GM20431 (cell line): ENCODE results near the gene ALG8.
"Not testable (repeated sequence)": the region's sequence is repeated elsewhere in the genome, so short reads cannot be mapped to it uniquely, and the experiment has no call there.

Experiments used
- in situ Hi-C: fragments of 300-500 bp; cut with MseI, MboI; formaldehyde crosslinking; loops from one replicate; pipeline ENCODE4 v1.15.0; 2020; ENCODE audit warnings: low sequenced_read_pairs; ENCODE audit not compliant: unreplicated experiment

ALG8 gene

GRCh38 chr11:78109081-78110015 is 30.1 kb downstream of the ALG8 start:
- in situ Hi-C loops = no loop called here

- in situ Hi-C loops = no loop called here
Observed at GRCh38 chr11:78100676-78101472, 38.6 kb downstream of the ALG8 start.

- in situ Hi-C loops = no loop called here
Observed at GRCh38 chr11:78100261-78100660, 39.2 kb downstream of the ALG8 start.

- in situ Hi-C loops = no loop called here
Observed at GRCh38 chr11:78099666-78100065, 39.8 kb downstream of the ALG8 start.

GRCh38 chr11:78097666-78098385 is 41.6 kb downstream of the ALG8 start:
- in situ Hi-C loops = no loop called here

- in situ Hi-C loops = no loop called here
Observed at GRCh38 chr11:78094250-78094649, 45.2 kb downstream of the ALG8 start.

GRCh38 chr11:78086521-78087074 is 52.8 kb downstream of the ALG8 start:
- in situ Hi-C loops = not testable (repeated sequence)

GRCh38 chr11:78085972-78086371 is 53.5 kb downstream of the ALG8 start:
- in situ Hi-C loops = no loop called here

GRCh38 chr11:78084506-78084905 is 54.9 kb downstream of the ALG8 start:
- in situ Hi-C loops = not testable (repeated sequence)

- in situ Hi-C loops = no loop called here
Observed at GRCh38 chr11:78083021-78083420, 56.4 kb downstream of the ALG8 start.

- in situ Hi-C loops = no loop called here
Observed at GRCh38 chr11:78082146-78082545, 57.3 kb downstream of the ALG8 start.

- in situ Hi-C loops = no loop called here
Observed at GRCh38 chr11:78081583-78081982, 57.8 kb downstream of the ALG8 start.

GRCh38 chr11:78080818-78081495 is 58.5 kb downstream of the ALG8 start:
- in situ Hi-C loops = no loop called here

GRCh38 chr11:78080084-78080817 is 59.2 kb downstream of the ALG8 start:
- in situ Hi-C loops = no loop called here

- in situ Hi-C loops = no loop called here
Observed at GRCh38 chr11:78079232-78080083, 60.0 kb downstream of the ALG8 start, which contains the start of gene NDUFC2. NDUFC2 (minus strand) TSS chr11:78079862; CDS start chr11:78079744, 118 bp downstream.

- in situ Hi-C loops = no loop called here
Observed at GRCh38 chr11:78078218-78079167, 60.9 kb downstream of the ALG8 start.

- in situ Hi-C loops = not testable (repeated sequence)
Observed at GRCh38 chr11:78077592-78077991, 61.8 kb downstream of the ALG8 start.
